ENCODE data around the gene DSCAM.

The DSCAM gene

GRCh38 chr21:40021558-40022351, 825.2 kb downstream of the DSCAM start:
- intact Hi-C loops (cut with micrococcal nuclease), result no loop called here
- H3K9me3 Mint-ChIP-seq, result peaks cover 27% of the 10 kb centered on the region
- H3K36me3 Mint-ChIP-seq (ENCODE audit: low read depth), result no peaks in the 10 kb centered on the region
- no peaks in the 10 kb centered on the region for H3K27me3 Mint-ChIP-seq
- H3K4me1 Mint-ChIP-seq (ENCODE audit: low read depth), result no peaks in the 10 kb centered on the region
- no peak overlapping the region for H3K4me3 Mint-ChIP-seq
- no peak overlapping the region for H3K27ac Mint-ChIP-seq

DNA sequence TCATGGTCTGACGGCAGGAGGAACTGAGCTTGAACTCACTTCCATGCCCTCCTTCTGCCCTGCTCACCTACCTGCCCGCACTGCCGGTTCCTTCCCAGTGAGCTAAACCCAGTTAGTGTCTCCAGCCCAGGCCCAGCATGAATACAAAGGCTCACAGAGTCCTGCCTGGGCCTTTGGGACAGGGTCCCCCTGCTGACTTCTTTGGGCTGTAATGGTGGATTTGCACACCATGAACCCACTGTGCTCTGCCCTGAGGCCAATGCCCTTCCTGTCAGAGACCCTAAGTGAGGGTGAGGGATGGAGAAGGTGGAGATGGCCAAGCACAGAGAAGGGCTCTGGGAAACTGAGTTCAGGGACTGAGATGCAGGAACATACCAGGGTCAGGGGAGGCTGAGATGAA, 826.3 kb downstream of the DSCAM start:
- Mint-ChIP-seq H3K4me3 (no peak overlapping the region), H3K36me3 (ENCODE audit: low read depth) (no peaks in the 10 kb centered on the region), H3K9me3 (peaks cover 31% of the 10 kb centered on the region), H3K4me1 (ENCODE audit: low read depth) (no peaks in the 10 kb centered on the region), H3K27ac (no peak overlapping the region), H3K27me3 (no peaks in the 10 kb centered on the region)
- intact Hi-C loops (cut with micrococcal nuclease), result no loop called here

DNA sequence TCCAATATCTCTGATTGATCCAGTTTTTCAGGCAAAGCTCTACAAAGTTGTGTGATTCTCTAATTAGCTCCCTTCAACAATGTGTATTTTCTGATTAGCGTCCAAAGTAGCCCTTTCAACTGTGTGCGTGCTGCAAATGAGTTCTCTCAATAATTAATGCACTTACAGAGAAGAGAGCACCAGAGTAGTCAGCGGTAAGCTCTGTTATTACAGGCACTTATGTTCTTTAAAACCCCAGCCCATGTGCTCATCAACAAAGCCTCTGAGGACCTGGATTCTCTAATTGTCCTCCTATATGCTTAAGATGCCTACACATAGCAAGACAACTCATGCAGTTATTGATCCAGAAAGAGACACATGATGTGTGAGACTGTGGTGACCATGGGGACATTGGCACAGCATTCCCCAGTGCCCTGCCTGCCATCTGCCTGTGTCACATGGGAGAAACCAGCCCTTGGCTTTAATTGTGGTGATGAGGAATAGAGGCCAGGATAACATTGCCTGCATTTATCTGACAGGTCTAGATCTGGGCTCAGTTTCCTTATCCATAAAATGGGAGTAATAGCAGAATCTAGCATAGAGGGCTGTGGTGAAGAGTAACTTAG, 828.0 kb downstream of the DSCAM start:
- H3K27me3 Mint-ChIP-seq, result no peaks in the 10 kb centered on the region
- no peaks in the 10 kb centered on the region for H3K36me3 Mint-ChIP-seq (ENCODE audit: low read depth)
- intact Hi-C loops (cut with micrococcal nuclease), result no loop called here
- no peak overlapping the region for H3K27ac Mint-ChIP-seq
- H3K4me1 Mint-ChIP-seq (ENCODE audit: low read depth), result no peaks in the 10 kb centered on the region
- H3K9me3 Mint-ChIP-seq, result peaks cover 46% of the 10 kb centered on the region
- no peak overlapping the region for H3K4me3 Mint-ChIP-seq

DNA sequence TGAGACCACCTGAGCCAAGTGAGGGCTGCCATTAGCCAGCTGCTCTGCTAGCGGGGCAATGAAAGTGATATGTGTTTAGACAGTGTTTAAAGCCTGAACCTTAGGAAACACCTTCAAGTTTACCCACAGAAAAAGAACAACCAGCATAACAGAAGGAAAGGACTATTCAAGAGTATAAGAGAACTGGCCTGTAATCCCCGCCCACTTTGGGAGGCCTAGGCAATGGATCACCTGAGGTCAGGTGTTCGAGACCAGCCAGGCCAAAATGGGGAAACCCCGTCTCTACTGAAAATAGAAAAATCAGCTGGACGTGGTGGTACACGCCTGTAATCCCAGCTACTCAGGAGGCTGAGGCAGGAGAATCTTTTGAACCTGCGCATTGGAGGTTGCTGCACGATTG, 830.3 kb downstream of the DSCAM start:
- no peaks in the 10 kb centered on the region for H3K4me1 Mint-ChIP-seq (ENCODE audit: low read depth)
- intact Hi-C loops (cut with micrococcal nuclease), result no loop called here
- no peak overlapping the region for H3K27ac Mint-ChIP-seq
- H3K4me3 Mint-ChIP-seq, result no peak overlapping the region
- no peaks in the 10 kb centered on the region for H3K36me3 Mint-ChIP-seq (ENCODE audit: low read depth)
- peaks cover 42% of the 10 kb centered on the region for H3K9me3 Mint-ChIP-seq
- no peaks in the 10 kb centered on the region for H3K27me3 Mint-ChIP-seq

DNA sequence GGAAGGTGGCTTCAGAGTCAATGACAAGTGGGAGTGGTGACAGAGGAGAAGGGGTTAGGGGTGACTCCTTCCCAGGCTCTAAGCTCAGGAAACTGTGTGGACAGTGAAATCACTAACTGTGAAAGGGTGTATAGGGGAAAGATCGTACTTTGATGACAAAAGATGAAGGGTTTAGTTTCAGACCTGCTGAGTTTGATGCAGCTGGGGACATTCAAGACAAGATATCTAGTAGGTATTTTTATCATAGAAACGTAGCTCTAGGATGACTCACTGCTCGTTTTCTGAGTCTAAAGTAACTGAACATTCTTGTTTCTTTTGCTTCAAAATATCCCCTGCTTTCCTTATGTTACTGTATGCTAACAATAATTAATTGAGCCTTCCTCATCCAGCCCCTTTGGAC, 830.7 kb downstream of the DSCAM start:
- H3K4me1 Mint-ChIP-seq (ENCODE audit: low read depth), result no peaks in the 10 kb centered on the region
- H3K9me3 Mint-ChIP-seq, result peaks cover 38% of the 10 kb centered on the region
- H3K27me3 Mint-ChIP-seq, result no peaks in the 10 kb centered on the region
- no peak overlapping the region for H3K4me3 Mint-ChIP-seq
- H3K36me3 Mint-ChIP-seq (ENCODE audit: low read depth), result no peaks in the 10 kb centered on the region
- H3K27ac Mint-ChIP-seq, result no peak overlapping the region
- intact Hi-C loops (cut with micrococcal nuclease), result no loop called here

- H3K9me3 Mint-ChIP-seq, result peaks cover 33% of the 10 kb centered on the region
- intact Hi-C loops (cut with micrococcal nuclease), result no loop called here
- no peaks in the 10 kb centered on the region for H3K36me3 Mint-ChIP-seq (ENCODE audit: low read depth)
- no peaks in the 10 kb centered on the region for H3K4me1 Mint-ChIP-seq (ENCODE audit: low read depth)
- H3K27ac Mint-ChIP-seq, result no peak overlapping the region
- H3K4me3 Mint-ChIP-seq, result no peak overlapping the region
- H3K27me3 Mint-ChIP-seq, result no peaks in the 10 kb centered on the region
These were observed 831.1 kb downstream of the DSCAM start for GRCh38 chr21:40015818-40016217.

GRCh38 chr21:40014394-40014793, 832.6 kb downstream of the DSCAM start:
- Mint-ChIP-seq H3K27ac (no peak overlapping the region), H3K4me3 (no peak overlapping the region), H3K9me3 (peaks cover 19% of the 10 kb centered on the region), H3K36me3 (ENCODE audit: low read depth) (no peaks in the 10 kb centered on the region), H3K27me3 (no peaks in the 10 kb centered on the region), H3K4me1 (ENCODE audit: low read depth) (no peaks in the 10 kb centered on the region)
- intact Hi-C loops (cut with micrococcal nuclease), result no loop called here

GRCh38 chr21:40013001-40013735, 833.8 kb downstream of the DSCAM start:
- H3K27ac Mint-ChIP-seq, result no peak overlapping the region
- no peaks in the 10 kb centered on the region for H3K36me3 Mint-ChIP-seq (ENCODE audit: low read depth)
- no peaks in the 10 kb centered on the region for H3K4me1 Mint-ChIP-seq (ENCODE audit: low read depth)
- H3K9me3 Mint-ChIP-seq, result peaks cover 19% of the 10 kb centered on the region
- intact Hi-C loops (cut with micrococcal nuclease), result no loop called here
- no peak overlapping the region for H3K4me3 Mint-ChIP-seq
- H3K27me3 Mint-ChIP-seq, result no peaks in the 10 kb centered on the region

GRCh38 chr21:40011371-40011770, 835.6 kb downstream of the DSCAM start:
- Mint-ChIP-seq H3K27me3 (no peaks in the 10 kb centered on the region), H3K36me3 (ENCODE audit: low read depth) (no peaks in the 10 kb centered on the region), H3K4me1 (ENCODE audit: low read depth) (no peaks in the 10 kb centered on the region), H3K4me3 (no peak overlapping the region), H3K27ac (no peak overlapping the region), H3K9me3 (peaks cover 19% of the 10 kb centered on the region)
- intact Hi-C loops (cut with micrococcal nuclease), result no loop called here

DNA sequence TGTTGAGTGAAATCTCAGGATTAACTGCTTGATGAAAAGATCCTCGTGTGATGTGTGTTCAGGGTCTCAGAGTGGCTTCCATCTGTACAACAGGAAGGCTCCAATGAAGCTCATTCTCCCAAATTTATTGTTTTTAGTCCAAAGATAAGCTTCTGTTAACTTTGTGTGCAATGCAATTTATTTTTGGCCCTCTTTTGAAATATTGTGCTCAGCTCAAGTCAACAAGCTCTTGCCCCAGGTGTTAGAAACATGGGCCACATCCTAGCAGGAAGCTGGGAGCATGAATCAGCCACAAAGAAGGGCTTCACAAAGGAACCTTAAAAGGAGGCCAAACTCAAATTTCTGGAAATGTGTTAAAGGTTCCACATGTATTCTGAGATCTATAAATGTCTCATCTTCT, 844.0 kb downstream of the DSCAM start:
- no peaks in the 10 kb centered on the region for H3K36me3 Mint-ChIP-seq (ENCODE audit: low read depth)
- no peak overlapping the region for H3K4me3 Mint-ChIP-seq
- no peaks in the 10 kb centered on the region for H3K27me3 Mint-ChIP-seq
- no peaks in the 10 kb centered on the region for H3K4me1 Mint-ChIP-seq (ENCODE audit: low read depth)
- no peak overlapping the region for H3K27ac Mint-ChIP-seq
- peaks cover 9% of the 10 kb centered on the region for H3K9me3 Mint-ChIP-seq
- intact Hi-C loops (cut with micrococcal nuclease), result no loop called here

DNA sequence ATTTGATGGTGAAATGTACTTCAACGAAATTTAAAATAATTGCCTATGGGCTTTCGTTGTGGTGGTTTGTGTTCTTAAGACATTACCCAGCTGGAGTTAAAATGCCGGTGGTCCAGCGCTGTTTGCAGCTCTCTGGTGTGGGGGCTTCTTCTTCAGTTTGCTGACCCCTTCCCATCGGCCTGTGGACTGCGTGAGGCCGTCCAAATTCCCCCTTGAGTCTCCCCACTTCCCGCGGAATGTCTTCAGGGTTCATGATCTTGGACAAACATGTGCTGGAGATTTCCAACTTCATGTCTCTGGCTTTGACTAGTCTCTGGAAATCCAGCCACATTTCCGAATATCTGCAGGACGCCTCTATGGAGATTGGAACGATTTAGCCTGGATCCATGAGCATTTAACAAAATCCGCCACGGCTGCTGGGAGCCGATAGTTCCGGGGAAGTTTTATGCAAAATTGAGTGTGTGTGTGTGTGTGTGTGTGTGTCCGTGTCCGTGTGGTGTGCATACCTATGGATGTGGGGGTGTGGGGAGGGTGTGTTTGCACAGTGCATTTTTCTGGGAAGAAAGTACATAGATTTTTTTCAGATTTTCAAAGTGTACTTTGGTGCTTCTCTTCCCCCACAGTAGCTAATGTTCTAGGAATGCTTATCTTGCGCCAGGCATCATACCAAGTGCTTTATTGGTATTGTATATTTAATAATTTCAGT, 862.5 kb downstream of the DSCAM start:
- no peaks in the 10 kb centered on the region for H3K36me3 Mint-ChIP-seq (ENCODE audit: low read depth)
- no peaks in the 10 kb centered on the region for H3K27me3 Mint-ChIP-seq
- H3K4me3 Mint-ChIP-seq, result no peak overlapping the region
- H3K27ac Mint-ChIP-seq, result no peak overlapping the region
- H3K9me3 Mint-ChIP-seq, result no peaks in the 10 kb centered on the region
- H3K4me1 Mint-ChIP-seq (ENCODE audit: low read depth), result no peaks in the 10 kb centered on the region
- intact Hi-C loops (cut with micrococcal nuclease), result no loop called here

GRCh38 chr21:39980241-39980820, 866.6 kb downstream of the DSCAM start:
- no peak overlapping the region for H3K4me3 Mint-ChIP-seq
- peaks cover 15% of the 10 kb centered on the region for H3K9me3 Mint-ChIP-seq
- no peaks in the 10 kb centered on the region for H3K27me3 Mint-ChIP-seq
- intact Hi-C loops (cut with micrococcal nuclease), result no loop called here
- H3K27ac Mint-ChIP-seq, result no peak overlapping the region
- H3K4me1 Mint-ChIP-seq (ENCODE audit: low read depth), result no peaks in the 10 kb centered on the region
- H3K36me3 Mint-ChIP-seq (ENCODE audit: low read depth), result no peaks in the 10 kb centered on the region

DNA sequence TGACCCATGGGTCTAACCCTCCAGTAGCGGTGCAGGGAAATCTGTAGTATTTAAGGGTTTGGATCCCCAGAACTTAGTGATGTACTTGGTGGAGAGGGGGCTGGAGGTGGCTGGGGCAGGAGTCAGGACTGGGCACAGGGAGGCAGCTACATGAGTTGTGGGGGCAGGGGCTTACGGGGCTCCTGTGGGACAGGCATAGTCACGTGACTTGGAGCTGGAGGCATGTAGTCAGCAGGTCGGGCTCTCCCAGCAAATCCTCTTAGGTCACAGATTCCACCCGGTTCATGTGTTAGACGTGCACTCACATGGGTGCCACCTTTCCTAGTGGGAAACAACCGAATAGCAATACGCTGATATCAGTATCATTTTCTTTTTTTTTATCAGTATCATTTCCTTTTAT, 867.6 kb downstream of the DSCAM start:
- H3K36me3 Mint-ChIP-seq (ENCODE audit: low read depth), result no peaks in the 10 kb centered on the region
- no peak overlapping the region for H3K27ac Mint-ChIP-seq
- no peak overlapping the region for H3K4me3 Mint-ChIP-seq
- H3K27me3 Mint-ChIP-seq, result no peaks in the 10 kb centered on the region
- no peaks in the 10 kb centered on the region for H3K4me1 Mint-ChIP-seq (ENCODE audit: low read depth)
- peaks cover 17% of the 10 kb centered on the region for H3K9me3 Mint-ChIP-seq
- intact Hi-C loops (cut with micrococcal nuclease), result no loop called here

DNA sequence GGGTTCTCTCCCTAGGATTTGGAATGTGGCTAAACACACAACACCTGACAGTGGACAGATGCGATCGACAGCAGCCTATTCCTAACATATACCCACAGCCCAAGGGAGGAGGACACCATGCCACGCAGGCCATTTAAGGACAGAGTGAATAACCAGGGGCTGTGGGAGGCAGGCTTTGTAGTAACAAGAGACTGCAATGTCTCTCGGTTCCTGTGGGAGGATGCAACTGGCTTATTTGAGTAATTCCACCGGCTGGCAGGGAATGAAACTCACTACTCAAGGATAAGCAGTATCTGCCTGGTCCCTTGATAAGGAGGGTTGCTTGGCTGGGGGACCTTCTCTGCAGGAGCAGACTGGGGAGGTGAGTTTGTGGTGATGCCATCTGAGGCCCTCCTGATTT, 870.2 kb downstream of the DSCAM start:
- Mint-ChIP-seq H3K36me3 (ENCODE audit: low read depth) (no peaks in the 10 kb centered on the region), H3K9me3 (peaks cover 17% of the 10 kb centered on the region), H3K4me3 (no peak overlapping the region), H3K4me1 (ENCODE audit: low read depth) (no peaks in the 10 kb centered on the region), H3K27ac (no peak overlapping the region), H3K27me3 (no peaks in the 10 kb centered on the region)
- intact Hi-C loops (cut with micrococcal nuclease), result no loop called here

All from dendritic cell treated with granulocyte-macrophage colony-stimulating factor and Interleukin-4, amounts not matched to agents 40 ng/mL and 50 ng/mL, for 4 days (primary cell).